OCI-LY1 (cell line): ENCODE results near the gene NKX2-3.

Experiments
- EZH2 ChIP-seq: fragments of 200-600 bp; sonication (generic), shearing (Covaris generic); IDR thresholded peaks from 2 replicates; pipeline ENCODE4 v1.8.0; 2017; ENCODE audit warnings: borderline replicate concordance, mixed run types, mild to moderate bottlenecking, antibody characterized with exemption, low read length, moderate library complexity, mixed read lengths
- TF ChIP-seq, protein P1 (sequence below): fragments of 200-600 bp; sonication (generic), shearing (Covaris generic); IDR thresholded peaks from 2 replicates; pipeline ENCODE4 v1.5.1; 2017; ENCODE audit warnings: mild to moderate bottlenecking, antibody characterized with exemption, low read length, moderate library complexity, mixed read lengths

DNA sequence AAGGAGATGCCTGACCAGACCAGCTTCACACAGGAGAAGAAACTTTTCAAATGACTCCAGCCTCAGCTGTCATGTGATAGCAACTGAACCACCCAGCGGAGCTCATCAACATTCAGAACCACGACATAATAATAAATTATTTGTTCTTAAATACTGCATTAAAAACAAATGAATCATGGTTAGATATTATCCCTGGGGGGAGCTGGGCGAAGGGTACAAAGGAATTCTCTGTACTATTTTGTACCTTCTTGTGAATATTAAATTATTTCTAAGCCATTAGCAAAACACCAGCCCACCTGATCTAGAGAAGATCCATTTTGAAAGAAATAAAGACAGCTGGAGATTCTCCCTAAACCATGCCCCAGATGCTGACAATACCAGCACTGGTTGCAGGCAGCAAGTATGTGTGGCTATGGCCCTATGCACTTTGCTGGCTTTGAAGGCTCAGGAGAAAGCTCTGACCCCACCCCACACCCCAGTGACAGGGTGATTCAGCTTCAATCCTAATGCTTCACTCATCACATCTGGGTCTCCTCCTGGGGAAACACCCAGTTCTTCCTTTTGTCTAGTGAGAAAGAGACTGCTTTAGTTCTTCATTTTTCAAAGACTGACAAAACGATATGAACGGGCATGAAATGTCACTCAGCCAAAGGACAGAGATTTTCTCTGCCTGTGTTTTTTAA, 45.5 kb upstream of the NKX2-3 start:
- TF ChIP-seq, protein P1, sequence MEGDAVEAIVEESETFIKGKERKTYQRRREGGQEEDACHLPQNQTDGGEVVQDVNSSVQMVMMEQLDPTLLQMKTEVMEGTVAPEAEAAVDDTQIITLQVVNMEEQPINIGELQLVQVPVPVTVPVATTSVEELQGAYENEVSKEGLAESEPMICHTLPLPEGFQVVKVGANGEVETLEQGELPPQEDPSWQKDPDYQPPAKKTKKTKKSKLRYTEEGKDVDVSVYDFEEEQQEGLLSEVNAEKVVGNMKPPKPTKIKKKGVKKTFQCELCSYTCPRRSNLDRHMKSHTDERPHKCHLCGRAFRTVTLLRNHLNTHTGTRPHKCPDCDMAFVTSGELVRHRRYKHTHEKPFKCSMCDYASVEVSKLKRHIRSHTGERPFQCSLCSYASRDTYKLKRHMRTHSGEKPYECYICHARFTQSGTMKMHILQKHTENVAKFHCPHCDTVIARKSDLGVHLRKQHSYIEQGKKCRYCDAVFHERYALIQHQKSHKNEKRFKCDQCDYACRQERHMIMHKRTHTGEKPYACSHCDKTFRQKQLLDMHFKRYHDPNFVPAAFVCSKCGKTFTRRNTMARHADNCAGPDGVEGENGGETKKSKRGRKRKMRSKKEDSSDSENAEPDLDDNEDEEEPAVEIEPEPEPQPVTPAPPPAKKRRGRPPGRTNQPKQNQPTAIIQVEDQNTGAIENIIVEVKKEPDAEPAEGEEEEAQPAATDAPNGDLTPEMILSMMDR = no peak
- no peak for TF ChIP-seq EZH2
